Heart left ventricle (tissue), 16 donors: ENCODE results near the gene GUCA2B. TPM values are rescaled to one million over a fixed set of nuclear protein-coding genes. Genes with fewer than 3 reads are reported as not detected.

Experiments
- ATAC-seq, 4 donors: fragments of 200-7000 bp; cut with Tn5 transposase; one replicate each; pipeline ENCODE4 v1.9.1; 2020 to 2022; ENCODE audit warnings: moderate library complexity in 4 of 4, mild to moderate bottlenecking in 3 of 4, moderate number of reproducible peaks in 1 of 4
- DNase-seq, 5 donors: peaks; one replicate each; pipeline ENCODE4 v3.0.0-alpha.2; 2020
- H3K27ac ChIP-seq, 12 donors: fragments of 200-600 bp; sonication (generic) in 4 of 12; one replicate each; pipeline versions ENCODE4 v1.5.0 to v1.8.0; 2016 to 2022; ENCODE audit warnings: mild to moderate bottlenecking in 2 of 12
- H3K27me3 ChIP-seq, 9 donors: fragments of 200-600 bp; sonication (generic) in 2 of 9; one replicate each; pipeline versions ENCODE4 v1.5.1 to v1.8.0; 2016 to 2022; ENCODE audit warnings: mild to moderate bottlenecking in 3 of 9
- H3K36me3 ChIP-seq, 9 donors: fragments of 200-600 bp; sonication (generic) in 2 of 9; one replicate each; pipeline versions ENCODE4 v1.5.0 to v1.8.0; 2018 to 2022; ENCODE audit warnings: mild to moderate bottlenecking in 2 of 9
- H3K4me1 ChIP-seq, 12 donors: fragments of 200-600 bp; sonication (generic) in 4 of 12; one replicate each; pipeline versions ENCODE4 v1.5.0 to v1.8.0; 2016 to 2022; ENCODE audit warnings: mild to moderate bottlenecking in 3 of 12
- H3K4me3 ChIP-seq, 12 donors: fragments of 200-600 bp; sonication (generic) in 4 of 12; one replicate each; pipeline versions ENCODE4 v1.5.0 to v1.8.0; 2017 to 2022; ENCODE audit warnings: mild to moderate bottlenecking in 9 of 12, moderate library complexity in 4 of 12
- H3K9me3 ChIP-seq, 12 donors: fragments of 200-600 bp; sonication (generic) in 4 of 12; one replicate each; pipeline versions ENCODE4 v1.5.0 to v1.8.0; 2016 to 2022; ENCODE audit warnings: mild to moderate bottlenecking in 1 of 12
- CTCF ChIP-seq, 12 donors: fragments of 200-600 bp; sonication (generic) in 4 of 12; IDR thresholded peaks; one replicate each; pipeline versions ENCODE4 v1.5.0 to v1.8.0; 2018 to 2022; ENCODE audit warnings: antibody characterized with exemption in 12 of 12, mild to moderate bottlenecking in 5 of 12
- POLR2A ChIP-seq, 2 donors: fragments of 450-650 bp; IDR thresholded peaks; one replicate each; pipeline ENCODE4 v1.6.1; 2017; ENCODE audit warnings: antibody characterized with exemption in 2 of 2, mild to moderate bottlenecking in 2 of 2, moderate library complexity in 2 of 2
- whole genome bisulfite sequencing, 4 donors: extraction: QIAGEN DNeasy Blood & Tissue Kit in 2 of 4; methylation state at CpG; one replicate each; pipeline versions ENCODE4 v1.1.5 to v1.1.7; 2013 to 2018; 5-methylcytosine and 5-hydroxymethylcytosine counted together
- intact Hi-C, 10 donors: fragments of 100-400 bp; cut with DNase I; formaldehyde crosslinking; loops; one replicate each; pipeline versions ENCODE4 v1.11.1 to v1.14.2; 2022
- polyA plus RNA-seq, 2 donors: library from polyadenylated mRNA; stranded (reverse); fragments of 200-250 nt; gene quantifications; one replicate each; pipeline ENCODE4 v1.2.3, GENCODE V29; 2013
- total RNA-seq, 9 donors: library from RNA; depleted of rRNA in 2 of 9; stranded (reverse); fragments of >200 nt in 2 of 9; fragmentation: NEBNext Ultra II Directional in 3 of 9; extraction: Animal tissue kit (Norgen Biotek cat#: 25700) in 3 of 9; gene quantifications; one replicate each; pipeline versions ENCODE4 v1.1.0 to v1.2.4, GENCODE V29; 2016 to 2023
- donor health status: ischemic (EF 13 %, LVEDD 7.1; RV severe dilation, severe dysfunction).
- donor health status: healthy with polysubstance abuse.
- donor health status: DM: no; HTN: yes; CAD: no.
- donor health status: DM: no; HTN: no; CAD: no.
- donor health status: ischemic (EF 25% LVEDD 6.9; RV normal size, moderate dysfunction).
- donor health status: ischemic (EF 25% LVEDD 5.7; RV mildly dilated, moderate dysfunction).
- donor health status: healthy.
- donor health status: DM: yes; HTN: yes; CAD: no.
- donor health status: ischemic (EF 35%, LVEDD 5.7; RV mildly dilated, moderate dysfunction).
- donor health status: nonischemic (EF 11% LVEDD 7.7; RV severe dilation, severe dysfunction).
- donor health status: DM: yes; HTN: yes; CAD: no.
- donor health status: PGD.
- donor health status: ischemic (EF 29% LVEDD 5.4; RV normal size, mild dysfunction).
- donor health status: nonischemic (EF 23%, LVEDD 6.1; RV moderate dilation, normal function).

GUCA2B gene
- total and polyA plus RNA-seq, 11 donors = not detected

GRCh38 chr1:42145764-42146625 lies 7.2 kb upstream of the GUCA2B start:
- 50 to 63% (median 58%) methylated on average over 38 to 41 of the region's 41 CpGs for WGBS, 4 donors
- intact Hi-C loops = loop anchor here in 5 of 10 donors (2.0 to 10.0 kb wide), 7 partner anchors 27 to 601 kb away; partner anchors contain the start of gene CLDN19 (in 2 of the 5)
- H3K4me3 ChIP-seq = no peak overlapping the region
- ATAC-seq (no peak), DNase-seq (no peak)
- no peaks in the 10 kb centered on the region for H3K9me3 ChIP-seq
- H3K27ac ChIP-seq = no peak overlapping the region
- peaks cover 0 to 26% (median 7%) of the 10 kb centered on the region in 9 donors for H3K27me3 ChIP-seq
- H3K4me1 ChIP-seq = peaks cover 0 to 6% (median 0%) of the 10 kb centered on the region in 12 donors
- no peak for TF ChIP-seq CTCF (IDR thresholded peaks at IDR 0.05)
- no peak for TF ChIP-seq POLR2A (IDR thresholded peaks at IDR 0.05)
- H3K36me3 ChIP-seq = no peaks in the 10 kb centered on the region

GRCh38 chr1:42146626-42147320 lies 6.4 kb upstream of the GUCA2B start:
- WGBS, 4 donors = 13 to 19% (median 18%) methylated on average over 19 of the region's 19 CpGs
- Histone ChIP-seq H3K27me3 (peaks cover 0 to 26% (median 7%) of the 10 kb centered on the region in 9 donors), H3K36me3 (no peaks in the 10 kb centered on the region), H3K4me1 (peaks cover 0 to 6% (median 0%) of the 10 kb centered on the region in 12 donors), H3K4me3 (no peak overlapping the region), H3K27ac (no peak overlapping the region), H3K9me3 (no peaks in the 10 kb centered on the region)
- DNase-seq (peak; percentile 52 to 79 (median 57)), ATAC-seq (peak; percentile 47 to 77 (median 60))
- TF ChIP-seq POLR2A (IDR thresholded peaks at IDR 0.05) (no peak), CTCF (IDR thresholded peaks at IDR 0.05) (peak; percentile 57 to 83 (median 78))
- intact Hi-C loops = loop anchor here in 6 of 10 donors (1.0 to 10.0 kb wide), 8 partner anchors 26 to 601 kb away; partner anchors contain the start of gene CLDN19 (in 2 of the 6)

- ATAC-seq = no peak
- Histone ChIP-seq H3K27ac (no peak overlapping the region), H3K9me3 (no peaks in the 10 kb centered on the region), H3K4me3 (no peak overlapping the region), H3K27me3 (peaks cover 0 to 20% (median 7%) of the 10 kb centered on the region in 9 donors), H3K4me1 (peaks cover 0 to 11% (median 0%) of the 10 kb centered on the region in 12 donors), H3K36me3 (no peaks in the 10 kb centered on the region)
- no peak for DNase-seq
- no peak for TF ChIP-seq CTCF (IDR thresholded peaks at IDR 0.05)
- no peak for TF ChIP-seq POLR2A (IDR thresholded peaks at IDR 0.05)
- intact Hi-C loops = loop anchor here in 5 of 10 donors (5.0 to 10.0 kb wide), 6 partner anchors 113 to 599 kb away; partner anchors contain the start of gene CLDN19 (in 2 of the 5)
- WGBS, 4 donors = 72 to 84% (median 79%) methylated on average over 1 of the region's 1 CpG
Measured at GRCh38 chr1:42148166-42148565, 5.0 kb upstream of the GUCA2B start.

- DNase-seq (no peak), ATAC-seq (no peak)
- TF ChIP-seq POLR2A (IDR thresholded peaks at IDR 0.05) (no peak), CTCF (IDR thresholded peaks at IDR 0.05) (no peak)
- H3K4me3 ChIP-seq = no peak overlapping the region
- H3K4me1 ChIP-seq = peaks cover 0 to 11% (median 0%) of the 10 kb centered on the region in 12 donors
- intact Hi-C loops = no loop called here
- WGBS, 4 donors = 79 to 86% (median 84%) methylated on average over 5 of the region's 5 CpGs
- peaks cover 0 to 12% (median 5%) of the 10 kb centered on the region in 9 donors for H3K27me3 ChIP-seq
- H3K27ac ChIP-seq = no peak overlapping the region
- no peaks in the 10 kb centered on the region for H3K36me3 ChIP-seq
- no peaks in the 10 kb centered on the region for H3K9me3 ChIP-seq
Measured at GRCh38 chr1:42150651-42151050, 2.6 kb upstream of the GUCA2B start.
